Middle frontal gyrus (tissue), 1 donor: Measurements from ENCODE around the gene PRAF2.
A peak's percentile ranks its signal among the peaks of the same experiment; 100 is the strongest.

Experiments
- DNase-seq: peaks from one replicate; pipeline ENCODE4 v3.0.0-alpha.2; 2015; ENCODE audit warnings: low spot score; ENCODE audit errors: extremely low spot score

The PRAF2 gene

GRCh38 chrX:49073601-49074575 is at the start of gene PRAF2:
Gene PRAF2, minus strand, starts transcription at chrX:49074002. Its CDS starts 15 bp downstream, at chrX:49073987.
- peak; percentile 86 for DNase-seq

- no peak for DNase-seq
These were observed 48.7 kb upstream of the PRAF2 start for GRCh38 chrX:49122499-49122898.

- no peak for DNase-seq
These were observed 46.3 kb upstream of the PRAF2 start for GRCh38 chrX:49120091-49120490.

GRCh38 chrX:49117581-49117980 is 43.8 kb upstream of the PRAF2 start:
- no peak for DNase-seq

GRCh38 chrX:49116716-49117115 is 42.9 kb upstream of the PRAF2 start:
- DNase-seq, result no peak

- no peak for DNase-seq
These were observed 42.3 kb upstream of the PRAF2 start for GRCh38 chrX:49116076-49116475.

- no peak for DNase-seq
These were observed 38.0 kb upstream of the PRAF2 start for GRCh38 chrX:49111791-49112190.

- DNase-seq, result no peak
These were observed 36.6 kb upstream of the PRAF2 start for GRCh38 chrX:49110417-49110816.

GRCh38 chrX:49108641-49109040 is 34.8 kb upstream of the PRAF2 start:
- no peak for DNase-seq

GRCh38 chrX:49106930-49107329 is 33.1 kb upstream of the PRAF2 start:
- DNase-seq, result no peak

- DNase-seq, result no peak
These were observed 32.5 kb upstream of the PRAF2 start for GRCh38 chrX:49106296-49106695.

GRCh38 chrX:49103637-49104036 is 29.8 kb upstream of the PRAF2 start:
- DNase-seq, result no peak

- DNase-seq, result no peak
These were observed 28.4 kb upstream of the PRAF2 start for GRCh38 chrX:49102190-49102589.

- no peak for DNase-seq
These were observed 27.8 kb upstream of the PRAF2 start for GRCh38 chrX:49101629-49101984.

GRCh38 chrX:49100704-49101628 is 27.2 kb upstream of the PRAF2 start:
- DNase-seq, result peak; percentile 70

GRCh38 chrX:49096419-49096818 is 22.6 kb upstream of the PRAF2 start:
- DNase-seq, result no peak

- no peak for DNase-seq
These were observed 15.8 kb upstream of the PRAF2 start for GRCh38 chrX:49089553-49089952.

GRCh38 chrX:49082271-49082871 is 8.6 kb upstream of the PRAF2 start:
- DNase-seq, result no peak

GRCh38 chrX:49079489-49080428 is 6.0 kb upstream of the PRAF2 start, which contains the start of gene WDR45:
Gene WDR45, minus strand, starts transcription at chrX:49079887. Its CDS starts 1,792 bp downstream, at chrX:49078095.
- no peak for DNase-seq

- no peak for DNase-seq
These were observed 4.1 kb upstream of the PRAF2 start for GRCh38 chrX:49077941-49078340.
